ENCODE data around the gene TSC2.

The TSC2 gene

DNA sequence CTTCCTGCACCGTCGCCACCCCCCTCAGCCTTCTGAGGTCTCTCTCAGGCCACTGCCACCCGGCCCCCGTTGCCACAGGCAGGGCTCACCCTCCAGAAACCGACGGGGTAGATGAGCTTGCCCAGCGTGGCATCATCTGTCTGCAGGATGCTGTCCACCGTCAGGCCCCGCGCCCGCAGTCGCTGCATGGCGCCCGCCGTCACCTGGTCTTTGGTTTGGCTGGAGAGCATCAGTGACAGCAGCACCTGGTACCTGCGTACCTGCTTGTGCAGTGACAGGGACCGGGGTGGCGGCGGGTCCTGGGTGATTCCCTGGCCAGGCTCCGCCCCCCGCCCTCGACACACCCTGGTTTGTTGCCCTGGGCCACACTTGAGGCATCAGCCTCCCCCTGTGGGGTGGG, 3.2 kb upstream of the TSC2 start:
- DNase-seq, result no peak

DNA sequence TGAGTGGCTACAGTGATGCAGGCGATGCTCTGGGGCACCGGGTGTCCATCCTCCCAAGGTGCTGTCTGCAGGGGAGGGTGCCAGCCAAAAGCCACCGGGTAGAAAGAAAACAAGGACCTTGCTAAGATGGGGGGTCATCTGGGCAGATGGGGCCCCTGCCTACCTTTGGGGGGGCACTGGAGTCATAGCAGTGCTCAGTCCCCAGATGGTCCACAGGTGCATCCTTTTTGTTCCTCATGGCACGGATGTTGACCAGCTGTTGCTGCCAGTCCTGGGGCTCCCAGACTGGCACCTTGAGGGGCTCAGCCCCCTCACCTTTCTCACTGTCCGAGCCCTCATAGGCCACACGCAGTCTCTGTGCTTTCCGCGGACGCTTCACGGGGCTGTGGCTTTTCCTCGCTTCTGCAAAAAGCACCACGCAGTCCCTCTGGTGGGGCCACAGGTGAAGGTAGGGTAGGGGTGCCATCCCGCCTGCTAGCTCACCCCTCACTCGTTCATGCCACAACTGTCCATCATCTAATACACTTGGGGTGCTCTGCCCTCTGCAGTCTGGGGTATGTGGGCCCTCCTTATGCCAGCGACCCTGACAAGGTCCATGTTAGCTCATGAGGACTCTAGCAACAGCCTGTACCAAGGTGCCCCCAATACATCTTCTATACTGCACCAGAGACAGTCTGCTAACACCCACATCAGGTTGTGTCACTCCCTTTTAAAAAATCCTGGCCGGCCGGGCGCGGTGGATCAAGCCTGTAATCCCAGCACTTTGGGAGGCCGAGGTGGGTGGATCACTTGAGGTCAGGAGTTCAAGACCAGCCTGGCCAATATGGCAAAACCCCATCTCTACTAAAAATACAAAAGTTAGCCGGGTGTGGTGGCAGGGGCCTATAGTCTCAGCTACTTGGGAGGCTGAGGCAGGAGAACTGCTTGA, 1.6 kb upstream of the TSC2 start:
- DNase-seq, result no peak

DNA sequence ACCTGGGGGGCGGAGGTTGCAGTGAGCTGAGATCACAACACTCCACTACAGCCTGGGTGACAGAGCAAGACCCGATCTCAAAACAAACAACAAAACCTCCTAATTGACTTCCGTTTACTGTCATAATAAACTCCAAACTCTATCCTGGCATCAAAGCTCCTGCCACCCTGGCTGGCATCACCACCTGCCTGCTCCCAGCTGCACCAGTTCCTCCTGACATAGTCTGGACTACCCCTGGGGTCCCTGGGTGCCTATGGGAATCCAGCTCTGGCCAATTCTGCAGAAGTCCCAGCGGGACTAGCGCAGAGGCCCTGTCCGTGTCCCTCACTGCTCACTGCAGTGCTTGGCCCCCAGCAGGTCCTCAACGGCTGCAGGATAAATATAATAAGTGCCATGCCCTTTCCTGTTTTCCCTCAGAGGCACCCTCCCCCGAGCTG, 874 bp upstream of the TSC2 start:
- DNase-seq, result no peak

GRCh38 chr16:2048116-2048543, 345 bp downstream of the TSC2 start:
- no peak for DNase-seq

DNA sequence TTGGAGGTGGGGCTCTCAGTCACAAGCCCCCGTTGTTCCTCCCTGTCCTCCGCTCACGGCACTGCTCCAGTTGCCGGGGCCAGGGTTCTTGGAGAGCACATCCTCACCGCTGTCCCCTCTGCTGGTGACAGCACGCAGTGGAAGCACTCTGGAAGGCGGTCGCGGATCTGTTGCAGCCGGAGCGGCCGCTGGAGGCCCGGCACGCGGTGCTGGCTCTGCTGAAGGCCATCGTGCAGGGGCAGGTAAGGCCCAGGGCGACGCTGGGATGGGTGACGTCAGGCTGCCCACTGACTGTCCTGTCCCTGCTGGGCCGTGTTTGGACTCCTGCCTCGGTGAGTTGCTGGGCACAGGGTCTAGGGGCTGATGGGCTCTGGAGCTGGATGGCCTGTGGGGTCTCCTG, 5.4 kb downstream of the TSC2 start:
- DNase-seq, result no peak

GRCh38 chr16:2053897-2054296, 6.1 kb downstream of the TSC2 start:
- DNase-seq, result no peak

- no peak for DNase-seq
These were observed 6.9 kb downstream of the TSC2 start for GRCh38 chr16:2054543-2055245.

- DNase-seq, result no peak
These were observed 8.3 kb downstream of the TSC2 start for GRCh38 chr16:2056077-2056476.

DNA sequence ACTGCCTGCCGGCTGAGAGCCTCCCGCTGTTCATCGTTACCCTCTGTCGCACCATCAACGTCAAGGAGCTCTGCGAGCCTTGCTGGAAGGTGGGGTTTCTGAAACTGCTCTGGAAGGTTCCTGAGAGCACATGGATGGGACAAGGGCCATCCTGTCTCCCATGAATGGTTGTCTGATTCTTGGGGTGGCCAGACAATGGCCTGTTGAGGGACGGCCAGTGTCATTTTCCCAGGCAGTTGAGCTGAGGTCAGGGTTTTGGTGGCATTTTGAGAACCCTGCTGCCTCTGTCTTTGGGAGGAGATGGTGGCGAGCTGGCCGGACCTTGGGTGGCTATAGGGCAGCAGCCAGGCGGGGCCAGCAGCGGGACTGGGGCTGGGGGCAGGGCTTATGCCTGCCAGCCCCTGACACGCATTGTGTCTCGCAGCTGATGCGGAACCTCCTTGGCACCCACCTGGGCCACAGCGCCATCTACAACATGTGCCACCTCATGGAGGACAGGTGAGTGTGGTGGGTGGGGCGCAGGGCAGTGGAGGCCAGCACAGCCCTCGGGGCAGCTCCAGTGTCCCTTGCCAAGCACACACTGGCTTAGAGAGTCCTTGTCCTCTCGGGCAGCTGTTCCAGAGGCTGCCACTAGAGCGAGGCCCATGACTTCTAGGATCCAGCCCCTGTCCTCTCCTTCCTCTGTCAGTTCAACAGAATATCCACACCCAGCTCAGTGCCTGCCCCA, 9.1 kb downstream of the TSC2 start:
- DNase-seq, result no peak

GRCh38 chr16:2057438-2057837, 9.7 kb downstream of the TSC2 start:
- DNase-seq, result no peak

DNA sequence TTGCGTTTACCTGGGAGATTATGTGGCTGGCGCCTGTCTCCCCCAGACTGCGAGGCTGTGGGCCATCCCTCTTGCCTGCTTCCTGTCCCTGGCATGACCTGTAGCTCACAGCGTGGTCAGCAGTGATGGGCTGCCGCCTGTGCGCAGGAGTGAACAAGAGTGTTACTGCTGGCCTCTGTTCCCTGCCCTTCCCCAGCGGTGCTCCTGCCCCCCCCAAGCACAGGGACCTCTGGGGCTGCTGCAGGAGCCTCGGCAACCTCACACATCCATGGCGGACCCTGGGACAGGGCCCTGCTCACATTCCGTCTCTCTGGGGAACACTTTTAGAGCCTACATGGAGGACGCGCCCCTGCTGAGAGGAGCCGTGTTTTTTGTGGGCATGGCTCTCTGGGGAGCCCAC, 10.6 kb downstream of the TSC2 start:
- DNase-seq, result no peak

GRCh38 chr16:2058872-2059271, 11.1 kb downstream of the TSC2 start:
- DNase-seq, result no peak

DNA sequence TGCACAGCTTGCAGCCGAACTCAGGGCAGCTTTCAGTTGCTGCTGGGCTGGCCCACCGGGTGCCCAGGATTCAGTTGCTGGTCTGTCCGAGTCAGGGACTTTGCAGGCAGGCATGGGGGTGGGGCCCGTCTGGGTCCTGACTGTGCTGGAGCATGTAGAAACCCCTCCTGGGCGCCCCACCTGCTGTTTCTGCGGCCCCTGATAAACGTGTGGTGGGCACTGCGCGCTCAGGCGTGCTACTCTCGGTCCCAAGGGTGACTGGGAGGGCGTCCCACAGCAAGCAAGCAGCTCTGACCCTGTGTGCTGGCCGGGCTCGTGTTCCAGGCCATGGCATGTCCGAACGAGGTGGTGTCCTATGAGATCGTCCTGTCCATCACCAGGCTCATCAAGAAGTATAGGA, 12.6 kb downstream of the TSC2 start:
- no peak for DNase-seq

DNA sequence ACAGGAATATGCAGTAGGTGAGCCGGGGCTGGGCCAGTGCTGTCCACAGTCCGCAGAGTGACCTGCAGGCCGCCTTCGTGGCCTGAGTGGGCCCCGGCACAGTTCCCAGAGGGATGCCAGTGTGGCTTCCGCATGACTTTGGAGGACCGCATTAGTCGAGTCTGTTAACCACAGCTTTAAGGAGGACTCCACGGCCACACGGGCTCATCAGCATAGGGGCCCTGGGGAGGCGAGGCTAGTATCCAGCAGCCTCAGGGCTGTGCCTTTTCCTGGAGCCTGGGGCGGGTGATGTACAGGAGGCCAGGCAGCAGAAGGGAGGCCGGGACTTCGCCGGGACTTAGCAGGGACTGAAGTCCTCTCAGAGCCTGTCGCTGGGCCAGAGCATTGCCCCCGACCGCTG, 13.2 kb downstream of the TSC2 start:
- DNase-seq, result no peak

DNA sequence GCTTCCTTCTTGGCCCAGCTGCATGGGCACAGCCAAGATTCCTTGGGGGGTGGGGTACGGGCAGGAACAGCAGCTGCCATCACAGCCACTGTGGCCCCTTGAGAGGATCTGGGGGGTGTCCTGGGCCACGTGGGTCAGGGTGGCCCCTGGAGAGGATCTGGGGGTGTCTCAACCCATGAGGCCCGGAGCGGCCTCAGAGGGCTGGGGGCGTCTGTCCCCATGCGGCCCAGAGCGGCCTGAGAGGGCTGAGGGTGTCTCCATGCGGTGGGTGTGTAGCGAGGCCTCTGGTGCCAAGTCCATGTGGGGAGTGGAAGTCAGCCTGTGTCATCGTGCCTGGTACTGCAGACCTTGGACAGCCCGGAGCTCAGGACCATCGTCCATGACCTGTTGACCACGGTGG, 13.7 kb downstream of the TSC2 start:
- DNase-seq, result no peak

DNA sequence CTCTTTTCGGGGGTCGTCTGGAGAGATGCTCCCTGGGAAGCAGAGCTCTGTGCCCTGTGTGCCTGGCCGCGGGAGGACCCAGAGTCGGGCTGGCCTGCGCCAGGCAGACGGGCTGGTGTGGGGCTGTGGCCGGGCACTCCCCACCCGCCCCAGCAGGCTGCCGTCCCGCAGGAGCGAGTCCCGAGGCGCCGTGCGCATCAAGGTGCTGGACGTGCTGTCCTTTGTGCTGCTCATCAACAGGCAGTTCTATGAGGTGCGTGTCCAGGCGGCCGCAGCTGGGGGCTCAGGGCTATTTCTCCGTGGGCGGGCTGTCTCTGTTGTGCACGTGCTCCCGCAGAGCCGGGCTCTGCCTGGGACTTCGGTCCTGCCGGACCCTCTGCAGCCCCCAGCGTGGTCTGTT, 15.0 kb downstream of the TSC2 start:
- DNase-seq, result no peak

DNA sequence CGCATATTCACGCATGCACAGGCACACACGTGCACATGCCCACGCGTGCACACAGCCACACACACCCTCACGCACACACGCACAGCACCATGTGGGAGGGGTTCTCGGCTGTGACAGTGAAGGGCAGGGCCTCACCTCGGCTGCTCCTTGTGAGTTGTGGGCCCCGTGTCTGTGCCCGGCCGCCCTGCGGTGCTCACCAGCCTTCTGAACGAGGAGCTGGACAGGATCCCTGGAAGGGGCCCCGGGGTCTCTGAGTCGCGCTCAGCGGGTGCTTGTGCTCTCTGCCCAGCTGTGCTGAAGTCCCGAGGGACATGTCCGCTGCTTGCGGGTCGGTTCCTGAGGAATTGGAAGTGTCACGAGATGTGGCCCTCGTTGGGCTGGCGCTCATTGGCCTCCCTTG, 16.1 kb downstream of the TSC2 start:
- no peak for DNase-seq

DNA sequence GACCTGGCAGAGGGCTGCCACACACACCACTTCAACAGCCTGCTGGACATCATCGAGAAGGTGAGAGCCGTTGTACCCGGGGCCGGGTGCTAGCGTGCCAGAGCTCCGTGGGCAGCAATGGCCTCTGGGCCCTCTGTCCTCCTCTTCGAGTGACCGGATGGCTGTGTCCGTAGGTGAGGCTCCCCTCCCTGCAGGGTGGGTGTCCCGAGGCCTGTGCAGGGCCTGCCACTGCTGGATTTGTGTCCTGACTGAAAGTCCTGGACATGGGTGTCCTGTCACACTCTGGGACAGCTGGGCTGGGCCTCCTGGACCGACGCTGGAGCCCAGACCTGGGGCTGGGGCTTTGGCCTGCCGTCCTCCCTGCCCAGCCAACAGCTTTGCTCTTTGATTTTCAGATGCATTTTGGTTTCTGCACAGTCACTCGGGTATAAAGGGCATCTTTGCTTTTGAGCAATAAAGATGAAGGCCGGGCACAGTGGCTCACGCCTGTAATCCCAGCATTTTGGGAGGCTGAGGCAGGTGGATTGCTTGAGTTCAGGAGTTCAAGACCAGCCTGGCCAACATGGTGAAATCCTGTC, 16.7 kb downstream of the TSC2 start:
- DNase-seq, result no peak

GRCh38 chr16:2066139-2066538, 18.4 kb downstream of the TSC2 start:
- no peak for DNase-seq

DNA sequence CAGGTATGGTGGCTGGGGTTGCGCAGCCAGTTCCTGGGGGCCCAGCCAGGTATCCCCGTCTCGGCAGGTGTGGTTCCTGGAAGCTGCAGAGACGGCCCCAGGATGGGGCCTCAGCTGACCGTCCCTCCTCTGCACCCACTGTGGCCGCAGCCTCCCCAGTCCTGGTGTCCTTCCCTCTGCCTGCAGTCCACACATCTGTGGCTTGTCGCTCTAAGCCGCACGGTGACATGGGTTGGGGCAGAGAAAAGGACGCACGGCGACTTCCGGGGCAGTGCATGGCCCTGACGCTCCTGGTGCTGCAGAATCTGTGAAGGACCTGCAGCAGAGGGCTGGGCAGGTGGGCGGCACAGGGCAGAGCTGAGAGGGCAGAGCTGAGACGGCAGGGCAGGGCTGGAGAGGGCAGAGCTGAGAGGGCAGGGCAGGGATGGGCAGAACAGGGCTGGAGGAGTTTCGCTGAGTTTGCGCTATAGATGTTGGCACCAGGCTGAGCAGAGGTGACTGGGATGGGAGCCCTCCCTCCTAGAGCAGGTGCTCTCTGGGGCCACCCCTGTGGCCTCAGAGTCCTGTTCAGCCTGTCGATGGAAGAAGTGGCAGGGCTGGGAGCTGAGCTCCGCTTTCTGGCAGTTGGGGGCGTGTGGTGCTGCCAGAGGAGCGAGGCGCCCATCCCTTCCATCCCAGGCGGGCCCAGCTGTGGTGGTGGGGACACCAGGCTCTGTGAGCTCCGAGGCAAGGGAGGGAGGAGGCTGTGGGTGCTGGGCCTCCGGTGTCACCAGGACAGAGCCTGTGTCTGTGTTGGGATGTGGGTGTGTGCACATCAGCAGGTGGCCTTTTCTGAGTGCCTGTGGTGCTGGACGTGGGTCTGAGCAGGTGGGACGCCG, 23.0 kb downstream of the TSC2 start:
- no peak for DNase-seq

GRCh38 chr16:2071454-2072202, 23.8 kb downstream of the TSC2 start:
- no peak for DNase-seq
